ENCODE data around the gene C20orf96.

DNA sequence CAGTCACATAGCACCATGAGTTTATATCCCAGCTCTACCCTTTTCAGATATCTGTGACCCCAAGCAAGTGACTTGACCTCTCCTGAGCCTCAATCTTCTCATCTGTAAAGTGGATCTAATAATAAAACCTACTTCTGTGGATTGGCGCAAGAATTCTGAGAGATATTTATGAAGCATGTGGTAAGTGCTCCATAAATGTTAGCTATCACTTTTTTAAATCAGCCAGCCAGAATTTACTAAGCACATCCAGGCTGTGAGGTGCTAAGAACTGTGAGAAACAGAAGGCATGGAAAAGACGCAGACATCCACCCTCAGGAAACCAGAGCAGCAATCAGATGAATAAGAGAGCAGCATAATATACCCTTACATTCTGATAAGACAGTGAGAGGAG, 862 bp downstream of the C20orf96 start:
- no peak for TF ChIP-seq EZH2 (IDR thresholded peaks at IDR 0.05; ENCODE audit: borderline replicate concordance, low read depth, low read length, severe bottlenecking)
- TF ChIP-seq CTCF (IDR thresholded peaks at IDR 0.05; ENCODE audit: borderline replicate concordance, extremely low read depth, low read length, poor library complexity, severe bottlenecking), result no peak

Measured in DND-41 (cell line).